Measurements from ENCODE around the gene OR6J1. TPM values are rescaled to one million over a fixed set of nuclear protein-coding genes. Genes with fewer than 3 reads are reported as not detected.

OR6J1 gene
- total and polyA plus RNA-seq, 2 experiments from 2014 or later: not detected

GRCh38 chr14:22668863-22669262 lies 24.7 kb upstream of the OR6J1 start:
- H2AFZ ChIP-seq: no peak overlapping the region
- 89 to 95% methylated on average over 1 of the region's 1 CpG for WGBS, 2 experiments (ENCODE audit: low coverage in 1 of 2, low lambda C conversion rate in 2 of 2, missing lambda C conversion rate in 2 of 2)
- no peaks in the 10 kb centered on the region for H3K79me2 ChIP-seq (ENCODE audit: insufficient read depth)
- DNase-seq: no peak
- no peak overlapping the region for H3K4me3 ChIP-seq
- H3K9ac ChIP-seq: no peak overlapping the region
- H3K4me2 ChIP-seq (ENCODE audit: unreplicated experiment): peak overlapping the region; percentile 39
- no peaks in the 10 kb centered on the region for H3K36me3 ChIP-seq (ENCODE audit: low read depth)
- 0 out of 2 replicates have a peak overlapping the region, but pooled peaks have one; percentile 2 for H3K27ac ChIP-seq
- TF ChIP-seq EZH2 (IDR thresholded peaks at IDR 0.05; ENCODE audit: insufficient read depth, poor library complexity, severe bottlenecking) (no peak), EZH2phosphoT487 (IDR thresholded peaks at IDR 0.05; ENCODE audit: insufficient read depth, low read depth) (no peak)
- H3K27me3 ChIP-seq (replicated peaks; ENCODE audit: insufficient read depth): no peaks in the 10 kb centered on the region
- H3F3A ChIP-seq (ENCODE audit: insufficient read depth): peaks cover 19% of the 10 kb centered on the region
- no peaks in the 10 kb centered on the region for H3K9me3 ChIP-seq (ENCODE audit: low read depth)
- H3K4me1 ChIP-seq (ENCODE audit: insufficient read depth): peaks cover 22% of the 10 kb centered on the region
- in situ Hi-C loops (cut with MboI): loop anchor here (25.0 kb wide), 1 partner anchor 282 kb away; no protein-coding TSS in a partner anchor
- no peaks in the 10 kb centered on the region for H4K20me1 ChIP-seq (ENCODE audit: insufficient read depth)
- H3K9me2 ChIP-seq (ENCODE audit: insufficient read depth): no peaks in the 10 kb centered on the region

GRCh38 chr14:22668417-22668816 lies 24.3 kb upstream of the OR6J1 start:
- Histone ChIP-seq H3K36me3 (ENCODE audit: low read depth) (no peaks in the 10 kb centered on the region), H3K9me2 (ENCODE audit: insufficient read depth) (no peaks in the 10 kb centered on the region), H4K20me1 (ENCODE audit: insufficient read depth) (no peaks in the 10 kb centered on the region), H3K27me3 (replicated peaks; ENCODE audit: insufficient read depth) (no peaks in the 10 kb centered on the region), H3K9ac (no peak overlapping the region), H3F3A (ENCODE audit: insufficient read depth) (peaks cover 19% of the 10 kb centered on the region), H3K79me2 (ENCODE audit: insufficient read depth) (no peaks in the 10 kb centered on the region), H3K4me2 (ENCODE audit: unreplicated experiment) (peak overlapping the region; percentile 39), H2AFZ (no peak overlapping the region), H3K4me3 (no peak overlapping the region), H3K4me1 (ENCODE audit: insufficient read depth) (peaks cover 22% of the 10 kb centered on the region), H3K27ac (peak overlapping the region; percentile 20; the same call in 1 of the 2 replicates), H3K9me3 (ENCODE audit: low read depth) (no peaks in the 10 kb centered on the region)
- TF ChIP-seq EZH2 (IDR thresholded peaks at IDR 0.05; ENCODE audit: insufficient read depth, poor library complexity, severe bottlenecking) (no peak), EZH2phosphoT487 (IDR thresholded peaks at IDR 0.05; ENCODE audit: insufficient read depth, low read depth) (no peak)
- in situ Hi-C loops (cut with MboI): loop anchor here (25.0 kb wide), 1 partner anchor 281 kb away; no protein-coding TSS in a partner anchor
- peak; percentile 87 for DNase-seq

- H3K4me2 ChIP-seq (ENCODE audit: unreplicated experiment): peak overlapping the region; percentile 39
- no peaks in the 10 kb centered on the region for H3K9me3 ChIP-seq (ENCODE audit: low read depth)
- no peaks in the 10 kb centered on the region for H3K36me3 ChIP-seq (ENCODE audit: low read depth)
- WGBS, 2 experiments (ENCODE audit: low coverage in 1 of 2, low lambda C conversion rate in 2 of 2, missing lambda C conversion rate in 2 of 2): 81 to 83% methylated on average over 3 of the region's 3 CpGs
- H3K4me1 ChIP-seq (ENCODE audit: insufficient read depth): peaks cover 22% of the 10 kb centered on the region
- DNase-seq: peak; percentile 11
- no peaks in the 10 kb centered on the region for H3K27me3 ChIP-seq (replicated peaks; ENCODE audit: insufficient read depth)
- H3K79me2 ChIP-seq (ENCODE audit: insufficient read depth): no peaks in the 10 kb centered on the region
- H3K9me2 ChIP-seq (ENCODE audit: insufficient read depth): no peaks in the 10 kb centered on the region
- H3F3A ChIP-seq (ENCODE audit: insufficient read depth): peaks cover 19% of the 10 kb centered on the region
- no peak overlapping the region for H2AFZ ChIP-seq
- H4K20me1 ChIP-seq (ENCODE audit: insufficient read depth): no peaks in the 10 kb centered on the region
- no peak overlapping the region for H3K4me3 ChIP-seq
- no peak overlapping the region for H3K9ac ChIP-seq
- peak overlapping the region; percentile 20; the same call in 1 of the 2 replicates for H3K27ac ChIP-seq
- TF ChIP-seq EZH2 (IDR thresholded peaks at IDR 0.05; ENCODE audit: insufficient read depth, poor library complexity, severe bottlenecking) (no peak), EZH2phosphoT487 (IDR thresholded peaks at IDR 0.05; ENCODE audit: insufficient read depth, low read depth) (no peak)
- in situ Hi-C loops (cut with MboI): loop anchor here (25.0 kb wide), 1 partner anchor 281 kb away; no protein-coding TSS in a partner anchor
These were observed 23.7 kb upstream of the OR6J1 start for GRCh38 chr14:22667881-22668280.

DNA sequence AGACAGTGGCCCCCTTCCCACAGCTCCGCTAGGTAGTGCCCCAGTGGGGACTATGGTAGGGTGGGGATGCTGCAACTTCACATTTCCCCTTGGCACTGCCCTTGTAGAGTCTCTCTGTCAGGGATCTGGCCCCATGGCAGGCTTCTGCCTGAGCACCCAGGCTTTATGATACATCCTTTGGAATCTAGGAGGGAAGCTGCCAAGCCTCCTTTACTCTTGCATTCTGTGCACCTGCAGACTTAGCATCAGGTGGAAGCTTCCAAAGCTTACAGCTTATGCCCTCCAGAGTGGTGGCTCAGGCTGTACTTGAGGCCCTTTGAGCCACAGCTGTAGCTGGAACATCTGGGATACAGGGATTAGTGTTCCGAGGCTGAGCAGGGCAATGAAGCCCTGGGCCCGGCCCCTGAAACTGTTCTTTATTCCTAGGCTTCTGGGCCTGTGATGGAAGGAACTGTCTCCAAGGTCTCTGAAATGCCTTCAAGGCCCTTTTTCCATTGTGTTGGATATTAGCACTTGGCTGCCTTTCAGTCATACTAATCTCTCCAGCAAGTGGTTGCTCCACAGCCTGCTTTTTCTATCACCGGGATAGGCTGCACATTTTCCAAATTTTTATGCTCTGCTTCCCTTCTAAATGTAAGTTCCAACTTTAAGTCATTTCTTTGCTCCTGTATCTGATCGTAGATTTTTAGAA lies 22.2 kb upstream of the OR6J1 start:
- Histone ChIP-seq H3K9me3 (ENCODE audit: low read depth) (no peaks in the 10 kb centered on the region), H3K27ac (no peak overlapping the region), H4K20me1 (ENCODE audit: insufficient read depth) (no peaks in the 10 kb centered on the region), H3K9me2 (ENCODE audit: insufficient read depth) (no peaks in the 10 kb centered on the region), H3K27me3 (replicated peaks; ENCODE audit: insufficient read depth) (no peaks in the 10 kb centered on the region), H3K4me1 (ENCODE audit: insufficient read depth) (peaks cover 16% of the 10 kb centered on the region), H3F3A (ENCODE audit: insufficient read depth) (peaks cover 15% of the 10 kb centered on the region), H3K4me3 (no peak overlapping the region), H3K4me2 (ENCODE audit: unreplicated experiment) (no peak overlapping the region), H3K79me2 (ENCODE audit: insufficient read depth) (no peaks in the 10 kb centered on the region), H3K36me3 (ENCODE audit: low read depth) (no peaks in the 10 kb centered on the region), H2AFZ (no peak overlapping the region), H3K9ac (no peak overlapping the region)
- TF ChIP-seq EZH2phosphoT487 (IDR thresholded peaks at IDR 0.05; ENCODE audit: insufficient read depth, low read depth) (no peak), EZH2 (IDR thresholded peaks at IDR 0.05; ENCODE audit: insufficient read depth, poor library complexity, severe bottlenecking) (no peak)
- in situ Hi-C loops (cut with MboI): loop anchor here (25.0 kb wide), 1 partner anchor 279 kb away; no protein-coding TSS in a partner anchor
- DNase-seq: no peak
- WGBS, 2 experiments (ENCODE audit: low coverage in 1 of 2, low lambda C conversion rate in 2 of 2, missing lambda C conversion rate in 2 of 2): 56 to 62% methylated on average over 5 of the region's 5 CpGs
